Choroid plexus epithelial cell (primary cell): ENCODE measurements around the gene MGMT.

ENCODE experiments used
- DNase-seq: peaks from one replicate; pipeline ENCODE4 v3.0.0-alpha.2; 2010; ENCODE audit warnings: low read depth
- H3K4me3 ChIP-seq: 2 replicates; pipeline ENCODE4 v1.5.1; 2011; ENCODE audit warnings: low read depth, mild to moderate bottlenecking, control low read depth, low read length, moderate library complexity
- CTCF ChIP-seq: conservative IDR thresholded peaks from 2 replicates; pipeline ENCODE4 v1.5.1; 2011; ENCODE audit warnings: low read depth, mild to moderate bottlenecking, control low read depth, inconsistent platforms, low read length, moderate library complexity

MGMT gene

GRCh38 chr10:129518793-129519192, 51.8 kb downstream of the MGMT start:
- no peak overlapping the region for H3K4me3 ChIP-seq
- DNase-seq, result no peak
- no peak for TF ChIP-seq CTCF

- no peak for TF ChIP-seq CTCF
- no peak overlapping the region for H3K4me3 ChIP-seq
- no peak for DNase-seq
Measured at GRCh38 chr10:129520440-129521080, 53.5 kb downstream of the MGMT start.

GRCh38 chr10:129521161-129522025, 54.4 kb downstream of the MGMT start:
- no peak for DNase-seq
- no peak overlapping the region for H3K4me3 ChIP-seq
- TF ChIP-seq CTCF, result no peak

GRCh38 chr10:129522041-129522585, 55.1 kb downstream of the MGMT start:
- TF ChIP-seq CTCF, result no peak
- H3K4me3 ChIP-seq, result no peak overlapping the region
- DNase-seq, result no peak

- no peak for DNase-seq
- no peak for TF ChIP-seq CTCF
Measured at GRCh38 chr10:129523031-129523722, 56.1 kb downstream of the MGMT start.

GRCh38 chr10:129523723-129524316, 56.8 kb downstream of the MGMT start:
- H3K4me3 ChIP-seq, result no peak overlapping the region
- DNase-seq, result no peak
- TF ChIP-seq CTCF, result no peak

More at GRCh38 chr10:129523031-129523722, 56.1 kb downstream of the MGMT start:
- H3K4me3 ChIP-seq, result no peak overlapping the region
